Psoas muscle (tissue), 8 donors: Measurements from ENCODE around the gene CLDN5. TPM values are rescaled to one million over a fixed set of nuclear protein-coding genes. Genes with fewer than 3 reads are reported as not detected.

Experiments used
- ATAC-seq, 4 donors: fragments of 200-7000 bp; cut with Tn5 transposase; one replicate each; pipeline ENCODE4 v1.9.1; 2020; ENCODE audit warnings: moderate library complexity in 3 of 4, mild to moderate bottlenecking in 2 of 4
- DNase-seq, 2 donors: peaks; one replicate each; pipeline ENCODE4 v3.0.0-alpha.2; 2020
- H3K27ac ChIP-seq: fragments of 200-600 bp; one replicate; pipeline ENCODE4 v1.8.0; 2022
- H3K27me3 ChIP-seq, 3 donors: fragments of 200-600 bp in 1 of 3; one replicate each; pipeline versions ENCODE4 v1.6.1 to v1.8.0; 2013 to 2022; ENCODE audit warnings: low read length in 2 of 3, mild to moderate bottlenecking in 2 of 3, moderate library complexity in 1 of 3; ENCODE audit not compliant: insufficient read depth in 3 of 3
- H3K36me3 ChIP-seq, 2 donors: fragments of 200-600 bp in 1 of 2; one replicate each; pipeline versions ENCODE4 v1.6.1 to v1.8.0; 2013 to 2022; ENCODE audit warnings: low read depth in 1 of 2, mild to moderate bottlenecking in 1 of 2, moderate library complexity in 1 of 2; ENCODE audit not compliant: insufficient read depth in 1 of 2
- H3K4me1 ChIP-seq: fragments of 200-600 bp; one replicate; pipeline ENCODE4 v1.8.0; 2022
- H3K4me3 ChIP-seq: fragments of 200-600 bp; one replicate; pipeline ENCODE4 v1.8.0; 2022; ENCODE audit warnings: mild to moderate bottlenecking
- H3K9me3 ChIP-seq: fragments of 200-600 bp; one replicate; pipeline ENCODE4 v1.8.0; 2022
- WGBS, 3 donors: extraction: QIAGEN DNeasy Blood & Tissue Kit; methylation state at CpG; one replicate each; pipeline versions ENCODE4 v1.1.6 to v1.1.7; 2013; 5-methylcytosine and 5-hydroxymethylcytosine counted together
- intact Hi-C, 2 donors: fragments of 100-400 bp; cut with DNase I; formaldehyde crosslinking; loops; one replicate each; pipeline versions ENCODE4 v1.11.0 to v1.14.2; 2022
- polyA plus RNA-seq, 3 donors: library from polyadenylated mRNA; stranded (reverse); fragments of 200-250 nt; gene quantifications; one replicate each; pipeline ENCODE4 v1.2.3, GENCODE V29; 2013
- total RNA-seq, 4 donors: library from RNA; stranded (reverse); fragmentation: NEBNext Ultra II Directional in 2 of 4; extraction: Animal tissue kit (Norgen Biotek cat#: 25700) in 2 of 4; gene quantifications; one replicate each; pipeline versions ENCODE4 v1.2.1 to v1.2.4, GENCODE V29; 2021 to 2023
- TF ChIP-seq, protein P1 (sequence below): fragments of 200-600 bp; IDR thresholded peaks from one replicate; pipeline ENCODE4 v1.8.0; 2022; ENCODE audit warnings: antibody characterized with exemption
- donor health status: healthy with polysubstance abuse.
- donor health status: DM: no; HTN: no; CAD: no; lungs with moderate emphysema.
- donor health status: Bipolar disorder and iron deficiency.
- donor health status: healthy.
- donor health status: DM: yes; HTN: yes; CAD: no.
- donor health status: DM: no; HTN: no; CAD: no.
- donor health status: DM: no; HTN: no; CAD: no.
- donor health status: DM: yes; HTN: yes; CAD: no.

Gene CLDN5
- total and polyA plus RNA-seq, 7 donors = 23.0 to 138 (median 42.3) TPM

DNA sequence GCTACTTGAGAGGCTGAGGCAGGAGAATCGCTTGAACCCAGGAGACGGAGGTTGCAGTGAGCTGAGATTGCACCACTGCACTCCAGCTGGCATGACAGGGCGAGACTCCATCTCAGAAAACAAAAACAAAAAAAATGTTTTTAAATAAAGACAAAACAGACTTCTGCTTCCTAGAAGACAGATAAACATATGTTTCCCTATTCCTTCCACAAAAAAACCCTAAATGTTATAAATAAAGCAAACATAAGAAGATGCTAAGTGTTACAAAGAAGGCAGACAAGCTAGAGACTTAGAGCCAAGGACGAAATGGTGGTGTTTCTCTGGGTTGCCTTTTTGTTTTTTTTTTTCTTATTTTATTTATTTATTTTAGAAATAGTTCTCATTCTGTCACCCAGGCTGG, 5.6 kb upstream of the CLDN5 start:
- intact Hi-C loops = loop anchor here in 1 of 2 donors (5.0 to 10.0 kb wide), 2 partner anchors 52 to 95 kb away; no protein-coding TSS in a partner anchor
- WGBS, 3 donors = 79 to 92% (median 90%) methylated on average over 4 of the region's 4 CpGs
- H3K27me3 ChIP-seq = peaks cover 0 to 15% (median 0%) of the 10 kb centered on the region in 3 donors
- no peak overlapping the region for H3K4me3 ChIP-seq
- TF ChIP-seq, protein P1, sequence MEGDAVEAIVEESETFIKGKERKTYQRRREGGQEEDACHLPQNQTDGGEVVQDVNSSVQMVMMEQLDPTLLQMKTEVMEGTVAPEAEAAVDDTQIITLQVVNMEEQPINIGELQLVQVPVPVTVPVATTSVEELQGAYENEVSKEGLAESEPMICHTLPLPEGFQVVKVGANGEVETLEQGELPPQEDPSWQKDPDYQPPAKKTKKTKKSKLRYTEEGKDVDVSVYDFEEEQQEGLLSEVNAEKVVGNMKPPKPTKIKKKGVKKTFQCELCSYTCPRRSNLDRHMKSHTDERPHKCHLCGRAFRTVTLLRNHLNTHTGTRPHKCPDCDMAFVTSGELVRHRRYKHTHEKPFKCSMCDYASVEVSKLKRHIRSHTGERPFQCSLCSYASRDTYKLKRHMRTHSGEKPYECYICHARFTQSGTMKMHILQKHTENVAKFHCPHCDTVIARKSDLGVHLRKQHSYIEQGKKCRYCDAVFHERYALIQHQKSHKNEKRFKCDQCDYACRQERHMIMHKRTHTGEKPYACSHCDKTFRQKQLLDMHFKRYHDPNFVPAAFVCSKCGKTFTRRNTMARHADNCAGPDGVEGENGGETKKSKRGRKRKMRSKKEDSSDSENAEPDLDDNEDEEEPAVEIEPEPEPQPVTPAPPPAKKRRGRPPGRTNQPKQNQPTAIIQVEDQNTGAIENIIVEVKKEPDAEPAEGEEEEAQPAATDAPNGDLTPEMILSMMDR = no peak
- DNase-seq (no peak), ATAC-seq (no peak)
- peaks cover 9% of the 10 kb centered on the region for H3K4me1 ChIP-seq
- no peaks in the 10 kb centered on the region for H3K9me3 ChIP-seq
- H3K27ac ChIP-seq = no peak overlapping the region
- H3K36me3 ChIP-seq = no peaks in the 10 kb centered on the region

DNA sequence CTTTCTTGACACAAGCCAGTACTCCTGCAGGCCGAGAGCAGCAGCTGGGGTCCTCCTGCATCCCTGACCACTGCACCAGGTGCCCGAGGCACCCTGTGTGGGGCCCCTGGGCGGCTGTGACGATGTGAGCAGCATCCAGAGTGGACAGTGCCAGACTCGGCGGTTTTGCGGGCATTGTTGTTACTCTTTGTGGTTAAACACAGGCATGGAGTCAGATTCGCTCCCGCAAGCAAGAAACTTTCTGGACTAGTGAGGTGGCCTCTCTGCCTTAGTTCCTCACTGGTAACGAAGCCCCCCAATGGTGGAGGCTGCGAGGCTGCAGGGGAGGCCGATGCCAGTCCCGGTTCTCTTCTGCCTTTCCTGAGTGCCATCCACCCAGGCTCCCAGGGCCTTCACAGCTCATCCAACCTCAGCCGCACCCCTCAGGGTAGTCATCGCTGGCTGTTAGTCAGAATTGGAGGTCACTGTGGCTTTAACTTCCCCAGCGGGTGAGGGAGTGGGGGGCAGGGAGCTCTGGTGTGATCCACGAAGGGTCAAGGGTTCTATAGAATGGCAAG, 3.7 kb upstream of the CLDN5 start:
- 71 to 74% (median 73%) methylated on average over 17 of the region's 17 CpGs for WGBS, 3 donors
- no peak for DNase-seq
- no peaks in the 10 kb centered on the region for H3K9me3 ChIP-seq
- intact Hi-C loops = loop anchor here in 1 of 2 donors (5.0 to 10.0 kb wide), 2 partner anchors 54 to 97 kb away; no protein-coding TSS in a partner anchor
- no peak overlapping the region for H3K27ac ChIP-seq
- H3K27me3 ChIP-seq = peaks cover 0 to 30% (median 6%) of the 10 kb centered on the region in 3 donors
- H3K36me3 ChIP-seq = no peaks in the 10 kb centered on the region
- H3K4me1 ChIP-seq = peaks cover 9% of the 10 kb centered on the region
- no peak overlapping the region for H3K4me3 ChIP-seq
- TF ChIP-seq, protein P1 = no peak
- ATAC-seq = no peak

DNA sequence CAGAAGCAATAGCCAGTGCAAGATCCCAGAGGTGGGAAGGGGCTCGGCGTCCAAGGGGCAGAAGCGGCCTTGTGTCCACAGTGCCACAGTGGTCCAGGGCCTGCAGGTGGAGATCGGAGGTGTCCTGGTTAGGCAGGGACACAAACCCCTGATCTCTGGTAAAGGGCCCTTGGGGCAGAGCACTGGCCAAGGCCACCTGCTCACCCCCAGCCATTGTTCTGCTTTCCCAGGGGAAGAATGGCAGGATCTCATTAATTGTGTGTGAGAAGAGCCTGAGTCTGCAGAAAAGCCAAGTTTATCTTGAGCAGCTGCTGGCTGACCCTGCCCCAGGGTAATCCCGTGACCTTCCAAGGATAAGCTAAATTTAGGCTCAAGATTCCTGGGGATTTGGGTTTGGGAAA, 3.1 kb upstream of the CLDN5 start:
- DNase-seq (no peak), ATAC-seq (no peak)
- whole genome bisulfite sequencing, 3 donors = 54 to 64% (median 56%) methylated on average over 5 of the region's 5 CpGs
- H3K4me3 ChIP-seq = no peak overlapping the region
- intact Hi-C loops = loop anchor here in 1 of 2 donors (5.0 to 10.0 kb wide), 2 partner anchors 55 to 97 kb away; no protein-coding TSS in a partner anchor
- TF ChIP-seq, protein P1 = no peak
- H3K27me3 ChIP-seq = peaks cover 0 to 37% (median 7%) of the 10 kb centered on the region in 3 donors
- no peaks in the 10 kb centered on the region for H3K36me3 ChIP-seq
- H3K4me1 ChIP-seq = peaks cover 9% of the 10 kb centered on the region
- no peak overlapping the region for H3K27ac ChIP-seq
- H3K9me3 ChIP-seq = no peaks in the 10 kb centered on the region

DNA sequence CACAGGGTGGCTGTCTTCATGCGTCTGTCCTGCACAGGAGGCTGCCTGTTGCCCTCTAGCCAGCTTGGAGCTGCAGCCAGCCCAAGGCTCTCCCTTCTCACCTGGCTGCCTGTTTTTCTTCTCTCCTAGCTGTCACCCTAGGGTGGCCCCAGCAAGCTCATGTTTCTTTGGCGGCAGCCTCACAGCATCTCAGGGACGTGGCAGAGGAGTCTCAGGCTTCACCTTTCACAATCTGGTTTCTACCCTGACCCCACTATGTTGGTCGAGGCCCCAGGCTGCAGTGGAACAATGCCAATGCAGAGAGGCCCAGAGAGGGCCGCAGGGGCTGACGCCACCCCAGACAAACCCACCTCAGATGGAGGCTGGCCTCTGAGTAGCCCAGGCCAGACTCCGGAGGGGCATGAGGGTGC, 2.5 kb upstream of the CLDN5 start:
- WGBS, 3 donors = 79 to 88% (median 81%) methylated on average over 7 of the region's 7 CpGs
- Histone ChIP-seq H3K27me3 (peaks cover 0 to 43% (median 9%) of the 10 kb centered on the region in 3 donors), H3K27ac (no peak overlapping the region), H3K4me1 (peaks cover 9% of the 10 kb centered on the region), H3K4me3 (no peak overlapping the region), H3K36me3 (no peaks in the 10 kb centered on the region), H3K9me3 (no peaks in the 10 kb centered on the region)
- TF ChIP-seq, protein P1 = no peak
- DNase-seq = no peak
- no peak for ATAC-seq
- intact Hi-C loops = loop anchor here in 1 of 2 donors (5.0 to 10.0 kb wide), 2 partner anchors 56 to 98 kb away; no protein-coding TSS in a partner anchor
